ENCODE data around the gene C1QTNF8. TPM values are rescaled to one million over a fixed set of nuclear protein-coding genes. Genes with fewer than 3 reads are reported as not detected.

The C1QTNF8 gene
- polyA plus RNA-seq, 2 of the 4 experiments (the other 2 are of a cell fraction), result not detected

DNA sequence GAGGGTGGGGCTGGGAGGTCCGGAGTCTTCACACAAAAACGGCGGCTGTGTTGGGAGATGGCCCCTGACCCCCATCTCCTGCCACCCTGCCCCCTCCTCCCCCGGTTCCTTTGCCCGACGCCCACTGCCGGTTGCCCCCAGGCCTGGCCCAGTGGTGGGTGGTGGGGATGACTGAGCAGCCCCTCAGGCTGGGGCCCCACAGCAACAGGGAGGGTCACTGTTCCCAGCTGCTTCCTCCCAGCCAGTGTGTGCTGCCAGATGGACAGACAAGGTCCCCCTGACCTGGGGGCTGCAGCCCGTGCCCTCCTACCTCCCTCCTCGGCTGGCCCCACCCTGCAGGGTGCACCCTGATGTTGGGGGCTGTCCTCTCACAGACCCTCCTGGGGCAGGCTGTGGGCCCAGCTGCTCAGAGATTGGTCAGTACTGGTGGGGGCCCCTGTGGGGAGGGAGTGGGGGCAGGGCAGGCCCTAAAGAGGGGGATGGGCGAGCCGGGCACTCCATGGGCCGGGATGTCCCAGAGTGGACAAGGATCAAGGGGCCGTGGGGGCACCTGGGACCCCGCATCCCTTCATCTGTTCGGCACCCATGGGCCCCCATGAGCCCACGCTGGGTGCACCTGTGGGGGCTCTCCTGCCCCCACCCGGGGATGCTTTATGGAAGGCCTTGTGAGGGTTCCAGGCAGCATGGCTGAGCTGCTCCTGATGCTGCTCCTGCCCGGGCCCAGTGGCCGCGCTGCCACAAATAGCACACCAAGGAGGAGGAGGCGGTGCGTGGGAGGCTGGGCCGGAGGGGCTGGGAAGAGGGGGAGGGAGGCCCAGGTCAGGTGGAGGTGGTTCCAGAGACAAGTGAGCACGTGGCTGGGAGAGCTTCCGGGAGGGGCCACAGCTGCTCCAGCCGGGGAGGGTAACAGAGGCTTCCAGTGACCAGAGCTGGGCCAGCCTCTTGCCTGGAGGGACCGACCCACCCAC is 5.1 kb downstream of the C1QTNF8 start:
- Histone ChIP-seq H3K4me2 (peak overlapping the region; percentile 98), H3K9me3 (peaks cover 2% of the 10 kb centered on the region; the same call in 2 of the 3 replicates), H3K4me1 (peaks cover 42% of the 10 kb centered on the region), H3K27ac (peak overlapping the region; percentile 91 to 97), H3K4me3 (peak overlapping the region; percentile 51)
- TF ChIP-seq CBX2 (IDR thresholded peaks at IDR 0.05; ENCODE audit: borderline replicate concordance, low read depth), result no peak
- TF ChIP-seq CHD2 (IDR thresholded peaks at IDR 0.05; ENCODE audit: low read length, partially characterized antibody), result no peak
- TF ChIP-seq, protein P1, sequence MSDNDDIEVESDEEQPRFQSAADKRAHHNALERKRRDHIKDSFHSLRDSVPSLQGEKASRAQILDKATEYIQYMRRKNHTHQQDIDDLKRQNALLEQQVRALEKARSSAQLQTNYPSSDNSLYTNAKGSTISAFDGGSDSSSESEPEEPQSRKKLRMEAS (IDR thresholded peaks at IDR 0.05), result peak; percentile 7; the same call in 1 of the 2 replicates
- CTCF ChIA-PET, result interaction anchor here (1.0 to 2.0 kb wide), 4 partner anchors 11 to 33 kb away, joined by 3 to 7 read pairs (median 4); no protein-coding TSS in a partner anchor
- POLR2A ChIA-PET, result no interaction called here
- ATAC-seq (no peak), FAIRE-seq (no peak), DNase-seq (ENCODE audit: low read depth in 1 of 2, low spot score in 1 of 2) (no peak)
- 57% methylated on average over 18 of the region's 27 CpGs for WGBS (ENCODE audit: missing lambda C conversion rate)

DNA sequence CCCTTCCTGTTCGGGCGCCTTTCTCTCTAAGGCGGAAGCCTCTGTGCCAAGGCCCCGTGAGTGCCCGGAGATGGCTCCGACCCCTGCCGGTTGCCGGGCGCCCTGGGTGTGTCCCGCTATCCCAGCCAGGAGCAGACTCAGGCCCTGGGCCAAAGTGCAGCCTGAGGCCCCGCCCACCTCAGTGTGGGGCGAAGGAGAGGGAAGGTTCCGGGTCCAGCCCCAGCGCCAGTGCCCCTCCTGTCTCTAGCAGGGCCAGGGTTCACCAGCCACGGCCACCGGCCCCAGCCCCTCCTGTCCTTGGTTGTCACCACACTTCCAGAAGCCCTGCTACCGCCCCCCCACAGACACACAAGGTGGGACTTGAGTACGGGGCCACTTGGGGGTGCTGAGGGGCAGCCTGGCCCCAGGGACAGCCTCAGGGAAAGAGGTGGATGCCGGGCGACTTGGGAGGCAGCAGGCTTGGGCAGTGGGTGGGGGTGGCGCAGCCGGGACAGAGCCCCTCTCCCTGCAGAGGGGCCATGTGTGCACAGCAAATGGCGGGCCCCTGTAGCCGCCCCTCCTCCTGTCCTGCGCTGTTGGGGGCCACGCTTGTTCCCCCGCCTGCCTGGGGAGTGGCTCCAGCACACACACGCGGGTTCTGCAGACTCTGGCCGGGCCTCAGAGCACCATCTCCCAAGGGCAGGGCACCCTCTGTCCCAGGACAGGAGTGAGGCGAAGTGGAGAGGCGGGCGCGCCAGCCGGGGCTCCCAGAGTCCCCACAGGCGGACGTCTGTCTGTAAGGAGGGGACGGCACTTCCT is 6.0 kb downstream of the C1QTNF8 start:
- DNase-seq (ENCODE audit: low read depth in 1 of 2, low spot score in 1 of 2), result peak; percentile 72 to 79
- peaks cover 40% of the 10 kb centered on the region for H3K4me1 ChIP-seq
- H3K27ac ChIP-seq, result peak overlapping the region; percentile 91 to 97
- peak overlapping the region; percentile 51 for H3K4me3 ChIP-seq
- ChIA-PET CTCF (interaction anchor here (1.0 to 11.9 kb wide), 5 partner anchors 9 to 34 kb away, joined by 3 to 108 read pairs (median 7); no protein-coding TSS in a partner anchor), POLR2A (no interaction called here)
- peak overlapping the region; percentile 98 for H3K4me2 ChIP-seq
- H3K9me3 ChIP-seq, result peaks cover 11% of the 10 kb centered on the region
- no peak for FAIRE-seq
- WGBS (ENCODE audit: missing lambda C conversion rate), result 19% methylated on average over 9 of the region's 38 CpGs
- peak; percentile 69 to 89 for ATAC-seq
- TF ChIP-seq TP53 (CRISPR knock-in tag; IDR thresholded peaks at IDR 0.05) (no peak), ESRRA (IDR thresholded peaks at IDR 0.05; ENCODE audit: borderline replicate concordance, low read length) (no peak), CBX2 (IDR thresholded peaks at IDR 0.05; ENCODE audit: borderline replicate concordance, low read depth) (no peak), NPAS2 (CRISPR knock-in tag; IDR thresholded peaks at IDR 0.05; ENCODE audit: borderline replicate concordance) (no peak), JUNB (IDR thresholded peaks at IDR 0.05) (no peak), MAZ (IDR thresholded peaks at IDR 0.05; ENCODE audit: borderline replicate concordance, low read depth, low read length) (no peak), ZSCAN20 (CRISPR knock-in tag; IDR thresholded peaks at IDR 0.05) (no peak), KDM1A (IDR thresholded peaks at IDR 0.05; ENCODE audit: low read depth) (no peak), JUN (IDR thresholded peaks at IDR 0.05) (0 out of 5 replicates have a peak, but pooled peaks of 1 of the 2 experiments have one; percentile 34), RCOR1 (IDR thresholded peaks at IDR 0.05; ENCODE audit: low read depth, low read length) (no peak), RAD21 (conservative IDR thresholded peaks at IDR 0.05 in 1 of 2, IDR thresholded peaks at IDR 0.05 in 1 of 2) (no peak; a peak in 1 of 5 replicates), SREBF2 (IDR thresholded peaks at IDR 0.05) (no peak), HOXA7 (CRISPR knock-in tag; IDR thresholded peaks at IDR 0.05) (no peak), HDAC2 (IDR thresholded peaks at IDR 0.05) (no peak), SMC3 (IDR thresholded peaks at IDR 0.05) (peak; percentile 38; the same call in 1 of the 3 replicates), CHD4 (IDR thresholded peaks at IDR 0.05; ENCODE audit: borderline replicate concordance) (no peak), FOXS1 (CRISPR knock-in tag; IDR thresholded peaks at IDR 0.05) (no peak), CBX8 (IDR thresholded peaks at IDR 0.05) (no peak), RARB (CRISPR knock-in tag; IDR thresholded peaks at IDR 0.05) (no peak), BHLHE40 (IDR thresholded peaks at IDR 0.05; ENCODE audit: low read depth, low read length) (no peak), HOXB5 (CRISPR knock-in tag; IDR thresholded peaks at IDR 0.05) (no peak), ZFP36 (IDR thresholded peaks at IDR 0.05; ENCODE audit: borderline replicate concordance, partially characterized antibody) (no peak), FOSB (CRISPR knock-in tag; IDR thresholded peaks at IDR 0.05) (no peak)
- TF ChIP-seq, protein P2, sequence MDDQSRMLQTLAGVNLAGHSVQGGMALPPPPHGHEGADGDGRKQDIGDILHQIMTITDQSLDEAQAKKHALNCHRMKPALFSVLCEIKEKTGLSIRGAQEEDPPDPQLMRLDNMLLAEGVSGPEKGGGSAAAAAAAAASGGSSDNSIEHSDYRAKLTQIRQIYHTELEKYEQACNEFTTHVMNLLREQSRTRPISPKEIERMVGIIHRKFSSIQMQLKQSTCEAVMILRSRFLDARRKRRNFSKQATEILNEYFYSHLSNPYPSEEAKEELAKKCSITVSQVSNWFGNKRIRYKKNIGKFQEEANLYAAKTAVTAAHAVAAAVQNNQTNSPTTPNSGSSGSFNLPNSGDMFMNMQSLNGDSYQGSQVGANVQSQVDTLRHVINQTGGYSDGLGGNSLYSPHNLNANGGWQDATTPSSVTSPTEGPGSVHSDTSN (IDR thresholded peaks at IDR 0.05), result no peak
- TF ChIP-seq, protein P3, sequence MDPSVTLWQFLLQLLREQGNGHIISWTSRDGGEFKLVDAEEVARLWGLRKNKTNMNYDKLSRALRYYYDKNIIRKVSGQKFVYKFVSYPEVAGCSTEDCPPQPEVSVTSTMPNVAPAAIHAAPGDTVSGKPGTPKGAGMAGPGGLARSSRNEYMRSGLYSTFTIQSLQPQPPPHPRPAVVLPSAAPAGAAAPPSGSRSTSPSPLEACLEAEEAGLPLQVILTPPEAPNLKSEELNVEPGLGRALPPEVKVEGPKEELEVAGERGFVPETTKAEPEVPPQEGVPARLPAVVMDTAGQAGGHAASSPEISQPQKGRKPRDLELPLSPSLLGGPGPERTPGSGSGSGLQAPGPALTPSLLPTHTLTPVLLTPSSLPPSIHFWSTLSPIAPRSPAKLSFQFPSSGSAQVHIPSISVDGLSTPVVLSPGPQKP (IDR thresholded peaks at IDR 0.05; ENCODE audit: low read depth, low read length), result no peak
- TF ChIP-seq, protein P4, sequence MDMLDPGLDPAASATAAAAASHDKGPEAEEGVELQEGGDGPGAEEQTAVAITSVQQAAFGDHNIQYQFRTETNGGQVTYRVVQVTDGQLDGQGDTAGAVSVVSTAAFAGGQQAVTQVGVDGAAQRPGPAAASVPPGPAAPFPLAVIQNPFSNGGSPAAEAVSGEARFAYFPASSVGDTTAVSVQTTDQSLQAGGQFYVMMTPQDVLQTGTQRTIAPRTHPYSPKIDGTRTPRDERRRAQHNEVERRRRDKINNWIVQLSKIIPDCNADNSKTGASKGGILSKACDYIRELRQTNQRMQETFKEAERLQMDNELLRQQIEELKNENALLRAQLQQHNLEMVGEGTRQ (IDR thresholded peaks at IDR 0.05), result no peak
- TF ChIP-seq, protein P5, sequence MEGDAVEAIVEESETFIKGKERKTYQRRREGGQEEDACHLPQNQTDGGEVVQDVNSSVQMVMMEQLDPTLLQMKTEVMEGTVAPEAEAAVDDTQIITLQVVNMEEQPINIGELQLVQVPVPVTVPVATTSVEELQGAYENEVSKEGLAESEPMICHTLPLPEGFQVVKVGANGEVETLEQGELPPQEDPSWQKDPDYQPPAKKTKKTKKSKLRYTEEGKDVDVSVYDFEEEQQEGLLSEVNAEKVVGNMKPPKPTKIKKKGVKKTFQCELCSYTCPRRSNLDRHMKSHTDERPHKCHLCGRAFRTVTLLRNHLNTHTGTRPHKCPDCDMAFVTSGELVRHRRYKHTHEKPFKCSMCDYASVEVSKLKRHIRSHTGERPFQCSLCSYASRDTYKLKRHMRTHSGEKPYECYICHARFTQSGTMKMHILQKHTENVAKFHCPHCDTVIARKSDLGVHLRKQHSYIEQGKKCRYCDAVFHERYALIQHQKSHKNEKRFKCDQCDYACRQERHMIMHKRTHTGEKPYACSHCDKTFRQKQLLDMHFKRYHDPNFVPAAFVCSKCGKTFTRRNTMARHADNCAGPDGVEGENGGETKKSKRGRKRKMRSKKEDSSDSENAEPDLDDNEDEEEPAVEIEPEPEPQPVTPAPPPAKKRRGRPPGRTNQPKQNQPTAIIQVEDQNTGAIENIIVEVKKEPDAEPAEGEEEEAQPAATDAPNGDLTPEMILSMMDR (IDR thresholded peaks at IDR 0.05), result peak; percentile 19; the same call in 2 of the 3 replicates

Data from A549 (cell line).